GM12872 (cell line): ENCODE data around the gene SHB.

Experiments used
- TF ChIP-seq, protein P1 (sequence below): IDR thresholded peaks from 3 replicates; pipeline ENCODE4 v1.5.1; 2011; ENCODE audit warnings: low read depth, mild to moderate bottlenecking, low read length, moderate library complexity; ENCODE audit not compliant: insufficient read depth

SHB gene

DNA sequence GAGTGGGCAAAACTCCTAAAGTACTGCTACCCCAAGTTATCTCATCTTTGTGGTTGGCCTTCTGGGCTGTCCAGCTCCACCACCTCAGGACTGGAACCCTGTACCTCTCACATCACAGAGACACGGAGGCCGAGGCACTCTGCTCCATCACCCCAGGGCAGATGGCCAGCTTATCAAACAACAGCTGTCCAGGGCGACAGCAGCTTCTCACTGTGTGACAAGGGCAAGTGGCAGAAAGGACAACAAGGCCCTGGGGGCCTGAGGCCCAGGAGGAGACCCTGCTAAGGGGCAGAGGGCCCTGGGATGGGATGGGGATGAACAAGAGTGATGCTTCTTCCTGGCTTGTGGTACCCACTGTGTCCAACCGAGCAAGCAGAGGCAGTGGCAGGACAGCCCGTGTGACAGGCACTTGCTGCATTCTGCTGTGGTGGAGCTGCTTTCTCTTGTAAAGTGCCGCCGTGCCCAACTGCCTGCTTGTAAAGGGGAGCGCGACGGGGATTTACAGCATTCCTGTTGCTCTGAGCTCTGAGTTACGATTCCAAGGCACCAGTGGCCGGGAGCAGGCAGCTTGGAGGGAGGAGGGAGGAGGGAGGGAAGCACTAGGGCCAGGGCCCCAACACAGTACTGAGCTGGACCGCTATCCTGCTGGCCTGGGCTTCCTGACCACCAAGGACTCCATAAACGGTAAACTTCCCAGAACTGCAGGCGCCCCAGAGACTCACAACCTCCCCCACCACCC lies 71.2 kb downstream of the SHB start:
- TF ChIP-seq, protein P1, sequence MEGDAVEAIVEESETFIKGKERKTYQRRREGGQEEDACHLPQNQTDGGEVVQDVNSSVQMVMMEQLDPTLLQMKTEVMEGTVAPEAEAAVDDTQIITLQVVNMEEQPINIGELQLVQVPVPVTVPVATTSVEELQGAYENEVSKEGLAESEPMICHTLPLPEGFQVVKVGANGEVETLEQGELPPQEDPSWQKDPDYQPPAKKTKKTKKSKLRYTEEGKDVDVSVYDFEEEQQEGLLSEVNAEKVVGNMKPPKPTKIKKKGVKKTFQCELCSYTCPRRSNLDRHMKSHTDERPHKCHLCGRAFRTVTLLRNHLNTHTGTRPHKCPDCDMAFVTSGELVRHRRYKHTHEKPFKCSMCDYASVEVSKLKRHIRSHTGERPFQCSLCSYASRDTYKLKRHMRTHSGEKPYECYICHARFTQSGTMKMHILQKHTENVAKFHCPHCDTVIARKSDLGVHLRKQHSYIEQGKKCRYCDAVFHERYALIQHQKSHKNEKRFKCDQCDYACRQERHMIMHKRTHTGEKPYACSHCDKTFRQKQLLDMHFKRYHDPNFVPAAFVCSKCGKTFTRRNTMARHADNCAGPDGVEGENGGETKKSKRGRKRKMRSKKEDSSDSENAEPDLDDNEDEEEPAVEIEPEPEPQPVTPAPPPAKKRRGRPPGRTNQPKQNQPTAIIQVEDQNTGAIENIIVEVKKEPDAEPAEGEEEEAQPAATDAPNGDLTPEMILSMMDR: no peak

DNA sequence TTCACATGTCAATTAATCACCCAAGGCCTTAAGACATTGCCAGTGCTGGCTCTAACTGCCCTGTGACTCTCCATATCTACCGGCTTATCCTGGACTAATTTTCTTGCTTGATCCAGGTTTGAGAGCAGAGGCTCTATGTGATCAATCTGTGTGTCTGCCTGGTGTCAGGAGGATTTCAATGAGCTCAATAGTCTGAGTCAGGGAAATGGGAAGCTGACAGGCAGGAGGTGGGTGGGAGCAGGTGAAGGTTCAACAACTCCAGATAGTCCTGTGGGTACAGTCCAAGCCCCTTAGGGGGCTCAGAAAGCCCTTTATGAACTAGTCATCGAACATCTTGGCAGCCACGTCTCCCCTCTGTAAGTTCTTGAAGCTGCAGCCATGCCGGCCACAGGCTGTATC lies 72.2 kb downstream of the SHB start:
- TF ChIP-seq, protein P1: no peak

GRCh38 chr9:37995961-37996818 lies 72.8 kb downstream of the SHB start:
- TF ChIP-seq, protein P1: no peak

DNA sequence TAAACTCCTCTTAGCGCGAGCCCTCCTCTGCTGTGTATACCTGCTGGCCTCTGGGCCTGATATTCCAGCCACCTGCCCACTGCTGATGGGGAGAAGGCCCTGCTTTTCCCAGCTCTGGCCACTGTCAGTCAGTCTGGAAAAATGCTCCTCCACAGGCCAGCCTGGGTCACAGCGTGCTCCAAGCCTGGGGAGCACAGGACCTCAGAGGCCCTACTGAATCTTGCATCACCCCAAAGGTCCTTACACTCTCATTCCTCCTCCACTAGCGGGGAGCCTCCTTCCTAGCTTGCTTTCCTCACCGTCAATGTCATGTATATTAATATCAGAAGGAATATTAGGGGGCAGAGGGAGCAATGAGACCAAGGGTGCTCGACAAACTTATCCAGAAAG lies 73.7 kb downstream of the SHB start:
- TF ChIP-seq, protein P1: no peak

DNA sequence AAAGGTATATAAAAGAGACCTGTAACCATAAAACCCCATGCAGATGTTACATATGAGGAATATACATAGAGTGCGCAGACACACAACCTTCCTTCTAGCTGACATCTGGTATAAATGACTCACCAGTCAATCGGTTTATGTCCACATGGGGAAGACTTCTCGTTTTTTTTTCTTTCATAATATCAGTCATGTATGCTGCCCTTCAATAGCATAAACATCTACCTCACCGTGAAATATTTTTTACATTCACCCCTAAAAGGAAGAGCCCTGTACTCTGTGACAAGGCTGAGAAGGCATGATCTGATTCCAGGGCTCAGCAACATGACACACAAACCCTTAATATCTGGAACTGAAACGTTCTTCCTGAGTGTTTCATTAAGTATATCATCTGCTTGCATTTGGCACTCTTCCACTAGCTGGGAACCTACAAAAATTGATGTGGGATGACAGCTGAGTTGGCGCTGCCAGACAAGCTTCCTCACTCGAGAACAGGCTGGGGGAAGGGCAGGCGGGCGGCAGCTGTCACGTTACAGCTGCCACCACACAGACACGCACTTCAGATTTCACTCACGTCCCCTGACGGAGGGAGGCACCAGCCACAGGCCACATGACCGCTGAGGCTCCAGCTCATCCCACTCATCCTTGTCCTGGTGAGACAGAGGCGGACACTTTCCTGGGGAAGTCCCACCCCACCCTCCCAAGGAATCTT lies 74.2 kb downstream of the SHB start:
- TF ChIP-seq, protein P1: no peak

DNA sequence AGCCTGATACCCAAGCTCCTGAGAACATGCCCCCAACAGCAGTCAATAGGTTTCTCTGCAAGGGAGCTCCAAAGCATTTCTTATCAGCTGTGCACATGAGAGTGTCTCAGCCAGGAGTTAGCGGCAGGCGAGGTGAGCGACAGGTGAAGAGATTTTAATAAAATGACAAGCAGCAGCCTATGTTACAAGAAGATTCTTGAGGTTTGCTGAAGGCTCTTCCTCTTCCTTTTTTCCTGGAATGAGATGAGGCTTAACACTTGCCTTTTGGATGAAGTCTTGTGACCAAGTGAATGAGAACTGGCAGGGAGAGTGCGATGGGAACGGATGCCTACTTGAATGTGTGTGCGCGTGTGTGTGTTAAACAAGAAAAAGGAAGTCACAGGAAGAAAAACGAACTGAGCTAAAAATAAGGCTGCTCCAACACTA lies 76.1 kb downstream of the SHB start:
- TF ChIP-seq, protein P1: no peak
